OCI-LY1 (cell line): ENCODE measurements around the gene ZBTB7C.

ENCODE experiments used
- CTCF ChIP-seq: fragments of 200-600 bp; sonication (generic), shearing (Covaris generic); IDR thresholded peaks from 2 replicates; pipeline ENCODE4 v1.5.1; 2017; ENCODE audit warnings: mild to moderate bottlenecking, antibody characterized with exemption, low read length, moderate library complexity, mixed read lengths
- EZH2 ChIP-seq: fragments of 200-600 bp; sonication (generic), shearing (Covaris generic); IDR thresholded peaks from 2 replicates; pipeline ENCODE4 v1.8.0; 2017; ENCODE audit warnings: borderline replicate concordance, mixed run types, mild to moderate bottlenecking, antibody characterized with exemption, low read length, moderate library complexity, mixed read lengths

- TF ChIP-seq EZH2 (no peak), CTCF (no peak)
These were observed 368.6 kb downstream of the ZBTB7C start for GRCh38 chr18:48040457-48041110.
